ENCODE data around the gene RAD51D. TPM values are rescaled to one million over a fixed set of nuclear protein-coding genes. Genes with fewer than 3 reads are reported as not detected.

RAD51D gene
- total RNA-seq, 1 donor from 2014 or later: 12.4 TPM

GRCh38 chr17:35084987-35085386 is 34.7 kb downstream of the RAD51D start:
- H3K27me3 Mint-ChIP-seq: no peaks in the 10 kb centered on the region
- H3K36me3 Mint-ChIP-seq: no peaks in the 10 kb centered on the region
- peak overlapping the region; percentile 98 for H3K27ac Mint-ChIP-seq
- peaks cover 17% of the 10 kb centered on the region for H3K4me1 Mint-ChIP-seq (ENCODE audit: unreplicated experiment)
- peak overlapping the region; percentile 74 for H3K4me3 Mint-ChIP-seq
- H3K9me3 Mint-ChIP-seq: no peaks in the 10 kb centered on the region
- DNase-seq (ENCODE audit: extremely low spot score, unreplicated experiment): no peak
- no peak for TF ChIP-seq CTCF (conservative IDR thresholded peaks at IDR 0.05)

GRCh38 chr17:35083071-35083470 is 36.6 kb downstream of the RAD51D start:
- Mint-ChIP-seq H3K4me3 (no peak overlapping the region), H3K9me3 (no peaks in the 10 kb centered on the region), H3K27me3 (no peaks in the 10 kb centered on the region), H3K27ac (peak overlapping the region; percentile 72), H3K36me3 (no peaks in the 10 kb centered on the region), H3K4me1 (ENCODE audit: unreplicated experiment) (peaks cover 14% of the 10 kb centered on the region)
- DNase-seq (ENCODE audit: extremely low spot score, unreplicated experiment): no peak
- TF ChIP-seq CTCF (conservative IDR thresholded peaks at IDR 0.05): no peak

GRCh38 chr17:35082073-35082657 is 37.5 kb downstream of the RAD51D start:
- Mint-ChIP-seq H3K36me3 (no peaks in the 10 kb centered on the region), H3K4me1 (ENCODE audit: unreplicated experiment) (peaks cover 7% of the 10 kb centered on the region), H3K4me3 (peak overlapping the region; percentile 34), H3K27me3 (no peaks in the 10 kb centered on the region), H3K9me3 (no peaks in the 10 kb centered on the region), H3K27ac (peak overlapping the region; percentile 72)
- no peak for TF ChIP-seq CTCF (conservative IDR thresholded peaks at IDR 0.05)
- DNase-seq (ENCODE audit: extremely low spot score, unreplicated experiment): no peak

- DNase-seq (ENCODE audit: extremely low spot score, unreplicated experiment): no peak
- no peak overlapping the region for H3K4me3 Mint-ChIP-seq
- no peaks in the 10 kb centered on the region for H3K9me3 Mint-ChIP-seq
- no peaks in the 10 kb centered on the region for H3K36me3 Mint-ChIP-seq
- H3K27me3 Mint-ChIP-seq: no peaks in the 10 kb centered on the region
- H3K27ac Mint-ChIP-seq: no peak overlapping the region
- TF ChIP-seq CTCF (conservative IDR thresholded peaks at IDR 0.05): no peak
- peaks cover 3% of the 10 kb centered on the region for H3K4me1 Mint-ChIP-seq (ENCODE audit: unreplicated experiment)
These were observed 38.0 kb downstream of the RAD51D start for GRCh38 chr17:35081638-35082037.

- no peak for TF ChIP-seq CTCF (conservative IDR thresholded peaks at IDR 0.05)
- no peak overlapping the region for H3K4me3 Mint-ChIP-seq
- H3K36me3 Mint-ChIP-seq: no peaks in the 10 kb centered on the region
- peaks cover 5% of the 10 kb centered on the region for H3K4me1 Mint-ChIP-seq (ENCODE audit: unreplicated experiment)
- H3K27ac Mint-ChIP-seq: no peak overlapping the region
- H3K27me3 Mint-ChIP-seq: no peaks in the 10 kb centered on the region
- no peak for DNase-seq (ENCODE audit: extremely low spot score, unreplicated experiment)
- no peaks in the 10 kb centered on the region for H3K9me3 Mint-ChIP-seq
These were observed 39.1 kb downstream of the RAD51D start for GRCh38 chr17:35080536-35080935.

Data from type B pancreatic cell (in vitro differentiated cells).